ENCODE data around the gene FBXO24. TPM values are rescaled to one million over a fixed set of nuclear protein-coding genes. Genes with fewer than 3 reads are reported as not detected.
"Not testable (repeated sequence)": the region's sequence is repeated elsewhere in the genome, so short reads cannot be mapped to it uniquely, and the experiment has no call there.

The FBXO24 gene
- polyA plus RNA-seq (2013, experiment 1 of 2) = 1.2 TPM
- polyA plus RNA-seq (2013, experiment 2 of 2) = 1.1 TPM

- peak within 1 kb of the TSS; percentile 91 to 97 for H3K4me3 ChIP-seq (ENCODE audit: low read length in 2 of 2)
- peak within 1 kb of the TSS; percentile 85 for H3K14ac ChIP-seq (ENCODE audit: low read length)
- peaks cover 9 to 24% of the 10 kb centered on the region in 2 donors for H3K36me3 ChIP-seq (replicated peaks in 1 of 2; ENCODE audit: control insufficient read depth in 2 of 2, insufficient read depth in 2 of 2, low read length in 2 of 2)
- peak within 1 kb of the TSS; percentile 86 for H2BK15ac ChIP-seq (ENCODE audit: low read length)
- no peak within 1 kb of the TSS for H3K4ac ChIP-seq (ENCODE audit: low read length)
- peak within 1 kb of the TSS; percentile 99 for H3K9ac ChIP-seq (ENCODE audit: low read depth, low read length, poor library complexity)
- peak within 1 kb of the TSS; percentile 97 for H3K4me2 ChIP-seq (ENCODE audit: insufficient read depth, low read length, poor library complexity, severe bottlenecking)
- H3K79me1 ChIP-seq (ENCODE audit: low read depth, low read length) = peaks cover 3% of the 10 kb centered on the region
- peak within 1 kb of the TSS; percentile 82 for H2AFZ ChIP-seq (ENCODE audit: low read length)
- no peaks in the 10 kb centered on the region for H3K27me3 ChIP-seq (ENCODE audit: control insufficient read depth in 3 of 3, insufficient read depth in 3 of 3, low read depth in 1 of 3, low read length in 3 of 3)
- peak; percentile 100 for DNase-seq (ENCODE audit: low spot score)
- H3K27ac ChIP-seq (replicated peaks; ENCODE audit: low read length) = peak within 1 kb of the TSS; percentile 88
- WGBS, 2 donors (ENCODE audit: extremely low coverage in 2 of 2, insufficient read length in 2 of 2, insufficient replicate concordance in 1 of 2) = no CpG with 5 or more reads among the region's 53 CpGs
- no peaks in the 10 kb centered on the region for H3K9me3 ChIP-seq (replicated peaks in 1 of 2; ENCODE audit: control insufficient read depth in 2 of 2, insufficient read depth in 1 of 2, low read depth in 1 of 2, low read length in 2 of 2)
- peaks cover 25 to 32% of the 10 kb centered on the region in 2 donors for H3K4me1 ChIP-seq (ENCODE audit: control insufficient read depth in 2 of 2, insufficient read depth in 1 of 2, low read depth in 1 of 2, low read length in 2 of 2)
- H2BK120ac ChIP-seq (ENCODE audit: low read depth, low read length) = peak within 1 kb of the TSS; percentile 47
- H2BK5ac ChIP-seq (ENCODE audit: low read length) = peak within 1 kb of the TSS; percentile 91
- H3K23ac ChIP-seq (ENCODE audit: low read depth, low read length, poor library complexity) = peak within 1 kb of the TSS; percentile 99
- H4K8ac ChIP-seq (ENCODE audit: low read depth, low read length) = no peak within 1 kb of the TSS
- H2AK5ac ChIP-seq (ENCODE audit: low read depth, low read length) = peak within 1 kb of the TSS; percentile 73
- H4K91ac ChIP-seq (ENCODE audit: low read depth, low read length, poor library complexity) = no peak within 1 kb of the TSS
- H2BK12ac ChIP-seq (ENCODE audit: low read length) = no peak within 1 kb of the TSS
- H3K18ac ChIP-seq (ENCODE audit: low read length) = peak within 1 kb of the TSS; percentile 99
Observed at GRCh38 chr7:100586266-100587025, at the start of gene FBXO24. TSS of gene FBXO24 (plus strand) at chr7:100586328. CDS start at chr7:100586626, 298 bp downstream.

GRCh38 chr7:100536695-100537094 is 49.4 kb upstream of the FBXO24 start:
- not testable (repeated sequence) for H3K4me2 ChIP-seq (ENCODE audit: insufficient read depth, low read length, poor library complexity, severe bottlenecking); H3K18ac ChIP-seq (ENCODE audit: low read length); H3K9me3 ChIP-seq (replicated peaks in 1 of 2; ENCODE audit: control insufficient read depth in 2 of 2, insufficient read depth in 1 of 2, low read depth in 1 of 2, low read length in 2 of 2); H4K91ac ChIP-seq (ENCODE audit: low read depth, low read length, poor library complexity); H3K23ac ChIP-seq (ENCODE audit: low read depth, low read length, poor library complexity); H2BK120ac ChIP-seq (ENCODE audit: low read depth, low read length); H3K4me3 ChIP-seq (ENCODE audit: low read length in 2 of 2); H2BK15ac ChIP-seq (ENCODE audit: low read length); H4K8ac ChIP-seq (ENCODE audit: low read depth, low read length); H3K4ac ChIP-seq (ENCODE audit: low read length); H2AFZ ChIP-seq (ENCODE audit: low read length); H3K9ac ChIP-seq (ENCODE audit: low read depth, low read length, poor library complexity); H3K4me1 ChIP-seq (ENCODE audit: control insufficient read depth in 2 of 2, insufficient read depth in 1 of 2, low read depth in 1 of 2, low read length in 2 of 2); H3K14ac ChIP-seq (ENCODE audit: low read length); H2BK5ac ChIP-seq (ENCODE audit: low read length); H3K36me3 ChIP-seq (replicated peaks in 1 of 2; ENCODE audit: control insufficient read depth in 2 of 2, insufficient read depth in 2 of 2, low read length in 2 of 2); H3K79me1 ChIP-seq (ENCODE audit: low read depth, low read length); DNase-seq (ENCODE audit: low spot score); H2BK12ac ChIP-seq (ENCODE audit: low read length); H3K27ac ChIP-seq (replicated peaks; ENCODE audit: low read length); H2AK5ac ChIP-seq (ENCODE audit: low read depth, low read length); H3K27me3 ChIP-seq (ENCODE audit: control insufficient read depth in 3 of 3, insufficient read depth in 3 of 3, low read depth in 1 of 3, low read length in 3 of 3)
- WGBS, 2 donors (ENCODE audit: extremely low coverage in 2 of 2, insufficient read length in 2 of 2, insufficient replicate concordance in 1 of 2) = no CpG with 5 or more reads among the region's 2 CpGs

GRCh38 chr7:100538348-100538653 is 47.8 kb upstream of the FBXO24 start:
- no peak overlapping the region for H2BK120ac ChIP-seq (ENCODE audit: low read depth, low read length)
- no CpG with 5 or more reads among the region's 8 CpGs for WGBS, 2 donors (ENCODE audit: extremely low coverage in 2 of 2, insufficient read length in 2 of 2, insufficient replicate concordance in 1 of 2)
- no peak for DNase-seq (ENCODE audit: low spot score)
- H3K4me1 ChIP-seq (ENCODE audit: control insufficient read depth in 2 of 2, insufficient read depth in 1 of 2, low read depth in 1 of 2, low read length in 2 of 2) = peaks cover 3 to 4% of the 10 kb centered on the region in 2 donors
- no peaks in the 10 kb centered on the region for H3K9me3 ChIP-seq (replicated peaks in 1 of 2; ENCODE audit: control insufficient read depth in 2 of 2, insufficient read depth in 1 of 2, low read depth in 1 of 2, low read length in 2 of 2)
- no peak overlapping the region for H2BK15ac ChIP-seq (ENCODE audit: low read length)
- H3K4ac ChIP-seq (ENCODE audit: low read length) = no peak overlapping the region
- peak overlapping the region; percentile 42 to 76 for H3K4me3 ChIP-seq (ENCODE audit: low read length in 2 of 2)
- no peak overlapping the region for H4K8ac ChIP-seq (ENCODE audit: low read depth, low read length)
- no peak overlapping the region for H2BK12ac ChIP-seq (ENCODE audit: low read length)
- no peak overlapping the region for H3K14ac ChIP-seq (ENCODE audit: low read length)
- no peak overlapping the region for H3K23ac ChIP-seq (ENCODE audit: low read depth, low read length, poor library complexity)
- H2AFZ ChIP-seq (ENCODE audit: low read length) = peak overlapping the region; percentile 79
- H3K79me1 ChIP-seq (ENCODE audit: low read depth, low read length) = no peaks in the 10 kb centered on the region
- no peak overlapping the region for H3K18ac ChIP-seq (ENCODE audit: low read length)
- H3K36me3 ChIP-seq (replicated peaks in 1 of 2; ENCODE audit: control insufficient read depth in 2 of 2, insufficient read depth in 2 of 2, low read length in 2 of 2) = no peaks in the 10 kb centered on the region
- H2BK5ac ChIP-seq (ENCODE audit: low read length) = no peak overlapping the region
- H3K27me3 ChIP-seq (ENCODE audit: control insufficient read depth in 3 of 3, insufficient read depth in 3 of 3, low read depth in 1 of 3, low read length in 3 of 3) = peaks cover 0 to 3% (median 0%) of the 10 kb centered on the region in 3 experiments
- H3K4me2 ChIP-seq (ENCODE audit: insufficient read depth, low read length, poor library complexity, severe bottlenecking) = peak overlapping the region; percentile 89
- H3K27ac ChIP-seq (replicated peaks; ENCODE audit: low read length) = no peak overlapping the region
- H4K91ac ChIP-seq (ENCODE audit: low read depth, low read length, poor library complexity) = no peak overlapping the region
- H3K9ac ChIP-seq (ENCODE audit: low read depth, low read length, poor library complexity) = no peak overlapping the region
- H2AK5ac ChIP-seq (ENCODE audit: low read depth, low read length) = no peak overlapping the region

DNA sequence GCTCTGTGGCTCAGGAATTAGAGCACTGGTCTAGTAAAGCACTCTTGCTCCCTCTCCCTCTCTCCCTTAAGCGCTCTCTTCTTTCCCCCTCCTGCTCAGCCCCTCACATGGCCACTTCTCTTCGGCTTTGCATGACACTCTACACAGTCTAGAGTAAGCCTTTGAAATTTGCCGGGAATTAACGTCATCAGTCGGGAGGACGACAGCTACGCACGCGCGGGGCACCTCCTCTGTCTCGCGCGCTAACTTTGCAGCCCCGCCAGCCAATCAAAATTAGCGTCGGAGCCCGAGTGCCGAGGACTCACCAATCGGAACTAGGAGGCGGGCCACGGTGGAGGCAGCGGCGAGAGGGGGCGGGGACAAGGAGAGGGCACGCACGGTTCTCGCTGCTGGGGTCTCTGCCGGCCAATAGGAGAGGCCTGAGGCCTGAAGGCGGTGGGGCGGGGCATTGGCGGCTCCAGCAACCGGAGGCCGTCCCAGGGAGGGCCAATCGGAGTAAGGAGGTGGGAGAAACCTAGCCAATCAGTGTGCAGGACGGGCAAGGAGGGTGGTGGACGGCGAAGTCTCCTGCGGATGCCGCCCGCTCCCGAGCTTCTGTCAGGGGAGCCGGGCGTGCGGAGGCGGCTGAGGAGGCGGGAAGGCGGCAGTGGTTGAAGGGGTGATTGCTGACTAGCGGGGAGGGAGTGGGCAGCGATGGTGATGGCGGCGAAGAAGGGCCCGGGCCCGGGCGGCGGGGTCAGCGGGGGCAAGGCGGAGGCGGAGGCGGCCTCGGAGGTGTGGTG is 47.3 kb upstream of the FBXO24 start, which contains the start of gene AGFG2:
AGFG2 (plus strand) TSS at position 550 of the 782 bp plus-strand sequence; CDS start at position 694, 144 bp downstream.
- Histone ChIP-seq H3K4me2 (ENCODE audit: insufficient read depth, low read length, poor library complexity, severe bottlenecking) (peak within 1 kb of the TSS; percentile 89), H3K27me3 (ENCODE audit: control insufficient read depth in 3 of 3, insufficient read depth in 3 of 3, low read depth in 1 of 3, low read length in 3 of 3) (peaks cover 0 to 3% (median 0%) of the 10 kb centered on the region in 3 experiments), H2BK5ac (ENCODE audit: low read length) (peak within 1 kb of the TSS; percentile 66), H3K23ac (ENCODE audit: low read depth, low read length, poor library complexity) (peak within 1 kb of the TSS; percentile 98), H4K91ac (ENCODE audit: low read depth, low read length, poor library complexity) (no peak within 1 kb of the TSS), H3K9me3 (replicated peaks in 1 of 2; ENCODE audit: control insufficient read depth in 2 of 2, insufficient read depth in 1 of 2, low read depth in 1 of 2, low read length in 2 of 2) (no peaks in the 10 kb centered on the region), H3K36me3 (replicated peaks in 1 of 2; ENCODE audit: control insufficient read depth in 2 of 2, insufficient read depth in 2 of 2, low read length in 2 of 2) (no peaks in the 10 kb centered on the region), H3K4ac (ENCODE audit: low read length) (no peak within 1 kb of the TSS), H3K4me3 (ENCODE audit: low read length in 2 of 2) (peak within 1 kb of the TSS; percentile 80 to 85), H3K14ac (ENCODE audit: low read length) (peak within 1 kb of the TSS; percentile 97), H3K27ac (replicated peaks; ENCODE audit: low read length) (no peak within 1 kb of the TSS), H3K4me1 (ENCODE audit: control insufficient read depth in 2 of 2, insufficient read depth in 1 of 2, low read depth in 1 of 2, low read length in 2 of 2) (peaks cover 3 to 4% of the 10 kb centered on the region in 2 donors), H3K18ac (ENCODE audit: low read length) (peak within 1 kb of the TSS; percentile 94), H3K79me1 (ENCODE audit: low read depth, low read length) (no peaks in the 10 kb centered on the region), H2AK5ac (ENCODE audit: low read depth, low read length) (no peak within 1 kb of the TSS), H3K9ac (ENCODE audit: low read depth, low read length, poor library complexity) (peak within 1 kb of the TSS; percentile 90), H2BK120ac (ENCODE audit: low read depth, low read length) (no peak within 1 kb of the TSS), H2BK15ac (ENCODE audit: low read length) (peak within 1 kb of the TSS; percentile 49), H2BK12ac (ENCODE audit: low read length) (no peak within 1 kb of the TSS), H2AFZ (ENCODE audit: low read length) (peak within 1 kb of the TSS; percentile 98), H4K8ac (ENCODE audit: low read depth, low read length) (no peak within 1 kb of the TSS)
- no CpG with 5 or more reads among the region's 60 CpGs for WGBS, 2 donors (ENCODE audit: extremely low coverage in 2 of 2, insufficient read length in 2 of 2, insufficient replicate concordance in 1 of 2)
- DNase-seq (ENCODE audit: low spot score) = peak; percentile 100
